ENCODE measurements around the gene CTCF.

Gene CTCF

DNA sequence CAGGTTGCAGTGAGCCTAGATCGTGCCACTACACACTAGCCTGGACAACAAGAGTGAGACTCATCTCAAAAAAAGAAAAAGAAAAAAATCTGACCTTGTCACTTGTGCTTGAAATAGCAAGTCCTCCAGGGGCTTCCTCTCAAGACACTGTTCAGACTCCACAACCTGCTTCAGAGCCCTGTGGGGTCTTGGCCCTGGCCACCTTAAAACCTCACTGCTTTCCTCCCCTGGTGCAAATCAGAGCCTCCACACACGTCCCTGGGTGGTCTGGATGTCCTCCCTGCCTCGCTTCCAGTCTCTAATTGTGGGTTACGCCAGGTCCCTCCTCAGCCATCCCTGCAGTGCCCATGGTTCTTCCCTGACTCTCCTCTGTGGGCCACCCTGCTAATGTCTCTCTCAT lies 93.0 kb downstream of the CTCF start:
- DNase-seq, result no peak

DNA sequence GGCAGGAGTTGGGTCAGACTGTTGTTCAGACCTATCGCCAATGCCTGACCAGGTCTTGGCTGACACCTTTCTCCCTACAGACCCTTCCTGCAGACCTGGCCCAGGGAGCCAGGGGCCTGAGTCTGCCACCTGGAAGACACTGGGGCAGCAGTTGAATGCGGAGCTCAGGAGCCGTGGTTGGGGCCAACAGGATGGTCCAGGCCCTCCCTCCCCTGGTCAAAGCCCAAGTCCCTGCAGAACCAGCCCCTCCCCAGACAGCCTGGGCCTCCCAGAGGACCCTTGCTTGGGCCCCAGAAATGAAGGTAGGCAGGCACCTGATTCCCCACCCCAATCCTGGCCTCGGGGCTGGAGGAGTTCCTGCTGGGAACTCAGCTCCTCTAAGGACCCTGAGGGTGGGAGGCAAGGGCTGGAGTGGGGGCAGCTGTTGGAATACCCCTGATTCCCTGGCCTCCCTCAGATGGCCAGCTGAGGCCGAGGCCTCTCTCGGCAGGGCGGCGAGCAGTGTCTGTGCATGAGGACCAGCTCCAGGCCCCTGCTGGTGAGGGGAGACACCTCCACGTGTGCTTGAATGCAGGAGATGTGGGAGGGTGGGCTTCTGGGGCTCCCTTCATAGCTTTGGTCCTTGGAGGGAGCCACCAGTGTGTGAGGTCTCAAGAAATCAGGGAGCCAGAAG lies 94.2 kb downstream of the CTCF start:
- DNase-seq, result no peak

DNA sequence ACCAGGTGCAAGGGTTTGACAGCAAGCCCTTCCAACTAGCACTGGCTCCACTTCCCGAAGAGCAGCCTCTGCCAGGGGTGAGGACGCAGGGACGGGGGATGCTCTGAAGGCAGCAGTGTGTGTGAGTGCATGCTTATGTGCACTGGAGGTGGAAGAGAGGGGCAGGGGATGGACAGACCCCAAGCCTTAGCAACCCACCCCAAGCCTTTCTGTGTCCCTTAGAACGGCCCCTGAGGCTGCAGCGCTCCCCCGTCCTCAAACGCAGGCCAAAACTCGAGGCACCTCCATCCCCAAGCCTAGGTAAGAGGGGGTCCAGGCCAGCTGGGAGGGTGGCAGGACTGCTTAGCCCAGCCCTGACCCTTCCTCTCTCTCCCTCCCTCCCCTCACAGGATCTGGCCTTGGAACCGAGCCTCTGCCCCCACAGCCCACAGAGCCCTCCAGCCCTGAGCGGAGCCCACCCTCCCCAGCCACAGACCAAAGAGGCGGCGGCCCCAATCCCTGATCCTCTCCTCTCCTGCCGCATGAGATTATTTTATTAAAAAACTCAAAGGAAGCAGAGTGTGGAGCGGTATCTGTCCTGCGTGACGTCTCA lies 94.8 kb downstream of the CTCF start:
- no peak for DNase-seq

DNA sequence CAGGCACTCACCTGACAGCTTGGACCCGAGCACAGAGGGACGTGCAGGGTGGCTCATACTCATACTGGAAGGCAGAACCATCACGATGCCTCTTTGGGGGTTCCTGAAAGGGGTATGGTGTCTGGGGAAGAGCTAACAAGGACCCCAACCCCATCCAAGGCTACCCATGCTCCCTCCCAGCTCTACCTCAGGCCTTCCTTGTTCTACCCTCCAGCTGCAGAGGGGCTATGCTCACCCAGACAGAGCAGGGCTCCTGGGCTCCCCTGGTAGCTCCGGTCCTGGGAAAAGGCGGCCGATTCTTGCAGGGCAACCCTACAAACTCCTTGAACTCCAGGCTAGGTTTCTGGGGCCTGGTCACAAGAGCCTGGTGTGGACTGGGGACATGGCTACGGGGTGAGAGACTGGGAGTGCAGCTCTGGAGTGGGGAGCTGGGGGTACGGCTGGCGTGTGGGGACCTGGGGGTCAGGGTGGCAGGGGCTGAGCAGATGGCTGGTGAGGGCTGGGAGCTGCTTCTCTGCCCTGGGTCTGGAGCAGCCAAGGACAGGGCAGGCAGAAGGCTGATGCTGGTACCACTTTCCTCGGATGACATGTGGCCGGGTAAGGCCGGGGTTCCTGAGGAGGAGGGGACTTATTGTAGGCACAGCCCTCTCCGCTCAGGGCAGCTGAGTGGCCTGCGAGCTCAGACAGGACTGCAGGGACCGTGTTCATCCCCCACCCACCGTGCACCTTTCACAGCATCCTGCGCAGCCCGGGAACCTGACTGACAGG lies 95.6 kb downstream of the CTCF start:
- DNase-seq, result no peak

DNA sequence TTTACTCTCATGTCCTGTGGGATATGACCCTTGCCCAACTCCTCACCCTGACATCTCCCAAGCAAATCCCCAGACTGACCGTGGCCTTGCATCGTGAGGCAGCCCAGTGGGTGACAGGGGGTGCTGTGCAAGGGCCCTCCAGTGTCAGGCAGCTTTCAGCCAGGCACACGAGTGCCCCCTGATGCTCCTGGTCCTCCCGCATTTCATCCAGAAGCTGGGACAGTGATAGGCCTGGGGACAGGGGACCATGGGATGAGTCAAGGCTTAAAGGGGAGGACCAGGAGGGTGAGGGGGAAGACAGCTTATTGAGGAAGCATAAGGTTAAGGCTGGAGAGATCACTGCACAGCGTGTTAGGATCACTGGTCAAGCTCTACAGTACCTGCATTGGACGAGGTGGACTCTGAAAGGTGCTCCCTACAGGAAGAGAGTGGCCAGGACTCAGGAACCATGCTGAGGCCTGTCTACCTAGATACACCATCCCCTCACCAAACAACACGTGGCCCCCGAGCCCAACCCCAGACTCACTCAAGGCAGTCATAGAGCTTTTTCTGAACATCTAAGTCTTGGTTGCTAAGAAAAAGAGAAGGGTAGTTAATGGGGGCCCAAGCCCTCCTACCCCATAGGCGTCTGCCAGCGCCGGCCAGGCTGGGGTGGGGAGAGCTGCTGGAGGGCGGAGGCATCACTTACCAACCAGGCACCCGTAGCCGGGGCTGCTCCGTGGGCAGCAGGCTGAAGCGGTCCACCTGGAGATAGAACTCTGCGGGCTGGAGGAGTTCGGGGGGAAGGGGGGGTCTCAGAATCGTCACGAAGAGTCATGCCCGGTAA lies 96.7 kb downstream of the CTCF start:
- no peak for DNase-seq

DNA sequence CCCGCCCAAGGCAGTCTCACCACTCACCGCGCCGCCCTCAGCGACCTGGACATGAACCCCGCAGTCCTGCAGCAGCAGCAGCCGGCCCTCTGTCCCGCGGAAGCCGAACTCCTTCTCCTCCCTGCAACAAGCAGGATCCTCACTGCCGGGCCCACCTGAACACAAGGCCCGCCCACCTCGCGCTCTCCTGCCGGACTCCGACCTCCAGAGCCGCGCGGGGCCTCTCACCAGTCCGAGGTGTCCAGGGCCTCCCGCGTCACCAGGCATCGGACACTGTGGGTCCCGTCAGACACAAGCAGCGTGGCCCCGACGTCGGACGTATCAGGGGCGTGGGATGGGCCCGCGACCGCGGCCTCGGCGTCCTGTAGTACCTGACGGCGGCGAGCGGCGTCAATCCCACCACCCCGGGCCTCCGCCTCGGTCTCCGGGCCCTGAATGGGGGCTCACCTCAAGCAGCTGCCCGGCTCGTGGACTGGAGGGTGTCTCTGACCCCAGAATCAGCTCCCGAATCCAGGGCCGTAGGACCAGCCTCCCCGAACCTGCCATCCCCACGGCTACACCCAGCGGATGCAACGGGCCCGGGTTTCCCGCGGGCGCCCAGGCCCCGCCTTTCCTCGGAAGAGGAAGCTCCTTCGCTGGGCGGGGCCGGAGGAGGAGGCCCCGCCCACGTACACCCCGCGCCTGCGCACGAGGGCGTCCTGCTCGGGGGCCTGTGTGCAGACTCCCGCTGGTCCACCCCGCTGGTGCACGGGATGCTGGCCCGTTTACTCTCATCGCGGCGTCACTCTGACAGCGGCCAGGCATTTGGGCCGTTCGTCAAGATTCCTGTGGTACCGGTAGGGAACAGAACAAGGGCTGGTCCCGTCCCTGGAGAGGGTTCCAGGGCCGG lies 97.6 kb downstream of the CTCF start, which contains the start of gene ACD:
TSS of gene ACD (minus strand) at position 586 of the 889 bp plus-strand sequence. CDS start at position 546, 40 bp downstream.
- DNase-seq, result peak; percentile 54

DNA sequence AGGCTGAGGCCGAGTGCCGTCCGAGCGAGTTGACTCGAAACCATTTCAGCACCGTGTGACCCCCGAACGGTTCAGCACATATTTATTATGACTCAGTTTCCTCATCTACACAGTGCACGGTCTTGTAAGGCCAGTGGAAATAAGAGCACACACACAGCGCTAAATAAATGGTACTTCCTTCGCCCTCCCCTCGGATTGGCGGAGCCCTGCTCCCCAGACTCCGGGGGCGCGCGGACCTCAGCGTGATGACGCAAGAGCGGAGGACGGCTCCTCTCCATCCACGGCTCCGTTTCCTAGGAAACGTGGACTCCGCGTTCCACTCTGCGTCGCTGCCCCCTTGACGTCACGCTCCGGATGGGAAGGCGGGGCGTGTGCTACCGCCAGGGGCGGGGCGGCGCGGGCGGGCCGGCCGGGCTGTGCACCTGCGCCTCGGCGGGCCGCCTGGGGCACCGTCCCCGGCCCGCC lies 98.3 kb downstream of the CTCF start, which contains the start of gene PARD6A:
TSS of gene PARD6A (plus strand) at position 397 of the 465 bp plus-strand sequence. CDS start 79 bp downstream, outside the sequence.
- peak; percentile 67 for DNase-seq

DNA sequence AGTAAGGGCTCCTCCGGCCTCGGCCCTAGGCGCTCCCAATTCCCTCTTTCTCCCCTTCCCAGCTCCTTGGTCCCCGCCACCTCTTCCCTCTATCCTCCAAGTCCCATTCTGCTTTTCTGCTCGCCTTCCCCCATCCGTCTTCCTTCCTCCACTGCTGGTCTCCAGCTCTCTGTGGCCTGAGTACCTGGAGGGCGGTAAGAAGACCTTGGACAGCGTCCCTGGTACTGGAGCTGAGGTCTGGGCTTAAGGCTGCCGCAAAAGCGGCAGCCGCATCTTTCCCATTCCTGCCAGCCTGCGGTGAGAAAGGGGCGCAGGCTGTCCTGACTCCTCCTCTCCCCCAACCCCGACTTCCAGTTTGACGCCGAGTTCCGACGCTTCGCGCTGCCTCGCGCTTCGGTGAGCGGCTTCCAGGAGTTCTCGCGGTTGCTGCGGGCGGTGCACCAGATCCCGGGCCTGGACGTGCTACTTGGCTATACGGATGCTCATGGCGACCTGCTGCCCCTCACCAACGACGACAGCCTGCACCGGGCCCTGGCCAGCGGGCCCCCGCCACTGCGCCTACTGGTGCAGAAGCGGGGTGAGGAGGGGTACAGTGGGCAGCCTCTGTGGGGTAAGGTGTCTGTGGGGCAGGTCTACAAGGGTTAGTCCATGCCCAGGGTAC lies 98.9 kb downstream of the CTCF start:
- DNase-seq, result no peak

DNA sequence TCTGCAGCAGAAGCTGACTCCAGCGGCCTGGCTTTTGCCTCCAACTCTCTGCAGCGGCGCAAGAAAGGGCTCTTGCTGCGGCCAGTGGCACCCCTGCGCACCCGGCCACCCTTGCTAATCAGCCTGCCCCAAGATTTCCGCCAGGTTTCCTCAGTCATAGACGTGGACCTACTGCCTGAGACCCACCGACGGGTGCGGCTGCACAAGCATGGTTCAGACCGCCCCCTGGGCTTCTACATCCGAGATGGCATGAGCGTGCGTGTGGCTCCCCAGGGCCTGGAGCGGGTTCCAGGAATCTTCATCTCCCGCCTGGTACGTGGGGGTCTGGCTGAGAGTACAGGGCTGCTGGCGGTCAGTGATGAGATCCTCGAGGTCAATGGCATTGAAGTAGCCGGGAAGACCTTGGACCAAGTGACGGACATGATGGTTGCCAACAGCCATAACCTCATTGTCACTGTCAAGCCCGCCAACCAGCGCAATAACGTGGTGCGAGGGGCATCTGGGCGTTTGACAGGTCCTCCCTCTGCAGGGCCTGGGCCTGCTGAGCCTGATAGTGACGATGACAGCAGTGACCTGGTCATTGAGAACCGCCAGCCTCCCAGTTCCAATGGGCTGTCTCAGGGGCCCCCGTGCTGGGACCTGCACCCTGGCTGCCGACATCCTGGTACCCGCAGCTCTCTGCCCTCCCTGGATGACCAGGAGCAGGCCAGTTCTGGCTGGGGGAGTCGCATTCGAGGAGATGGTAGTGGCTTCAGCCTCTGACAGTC lies 99.7 kb downstream of the CTCF start:
- DNase-seq, result no peak

DNA sequence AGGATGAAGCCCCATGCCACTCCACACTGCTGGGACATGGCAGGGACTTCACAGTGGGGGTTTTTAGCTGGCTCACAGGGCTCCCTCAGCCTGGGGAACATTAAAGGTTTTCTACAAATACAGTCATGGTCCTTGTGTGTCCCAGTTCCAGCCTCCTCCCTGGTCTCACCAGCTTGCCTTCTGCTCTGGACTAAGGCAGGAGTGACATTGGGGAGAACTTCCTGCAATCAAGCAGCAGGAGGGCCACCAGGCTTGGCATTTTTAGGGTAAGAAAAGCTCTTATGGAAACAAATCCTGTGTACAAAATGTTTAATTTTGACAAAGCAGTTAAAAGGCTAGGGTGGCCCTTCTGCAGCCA lies 100.3 kb downstream of the CTCF start:
- no peak for DNase-seq

DNA sequence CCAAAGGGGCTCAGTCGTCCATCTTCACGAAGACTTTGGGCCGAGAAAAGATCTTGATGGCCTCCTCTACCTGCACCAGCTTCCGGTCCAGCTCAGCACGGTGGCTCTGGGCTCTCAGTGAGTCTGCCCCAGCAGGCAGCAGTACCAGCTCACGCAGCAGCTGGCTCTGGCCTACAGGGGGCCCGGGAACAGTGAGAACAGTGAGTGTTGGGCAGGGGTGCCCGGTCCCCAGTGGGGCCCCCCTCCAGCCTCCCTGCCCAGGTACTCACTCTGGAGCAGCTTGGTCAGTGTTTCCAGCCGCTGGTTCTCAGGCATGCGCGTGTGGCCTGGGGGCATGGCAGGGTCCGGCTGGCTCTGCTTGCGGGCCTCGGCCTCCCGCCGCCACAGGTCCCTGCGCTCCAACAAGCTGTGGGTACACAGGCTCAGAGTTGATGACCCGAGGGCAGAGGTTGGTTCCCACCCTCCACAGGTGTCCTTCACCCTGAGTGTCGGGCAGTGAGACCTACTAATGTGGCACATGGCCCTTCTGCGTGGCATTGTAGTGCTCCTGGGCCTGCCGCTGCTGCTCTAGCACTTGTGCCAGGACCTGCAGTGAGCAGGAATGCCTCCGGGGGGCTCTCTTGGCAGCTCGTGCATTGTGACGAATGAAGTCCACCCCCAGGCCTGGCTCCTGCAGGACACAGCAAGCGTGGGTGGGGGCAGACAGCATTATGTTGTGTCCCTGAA lies 101.0 kb downstream of the CTCF start:
- DNase-seq, result no peak

DNA sequence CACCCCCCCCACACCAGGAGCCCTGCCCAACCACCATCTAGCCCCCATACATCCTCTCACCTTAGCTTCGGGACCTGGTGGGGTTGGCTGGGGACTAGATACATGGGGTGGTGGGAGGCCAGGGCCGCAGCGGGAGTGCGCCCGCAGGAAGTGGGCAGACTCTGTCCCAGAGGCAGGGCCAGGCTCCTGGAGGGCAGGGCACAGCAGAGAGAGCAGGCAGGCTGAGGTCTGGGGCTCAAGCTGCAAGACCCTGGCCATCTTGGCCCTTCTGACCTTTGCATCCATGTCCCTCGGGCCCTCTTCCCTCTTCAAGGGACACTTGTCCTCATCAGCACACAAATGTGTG lies 101.5 kb downstream of the CTCF start:
- DNase-seq, result no peak

DNA sequence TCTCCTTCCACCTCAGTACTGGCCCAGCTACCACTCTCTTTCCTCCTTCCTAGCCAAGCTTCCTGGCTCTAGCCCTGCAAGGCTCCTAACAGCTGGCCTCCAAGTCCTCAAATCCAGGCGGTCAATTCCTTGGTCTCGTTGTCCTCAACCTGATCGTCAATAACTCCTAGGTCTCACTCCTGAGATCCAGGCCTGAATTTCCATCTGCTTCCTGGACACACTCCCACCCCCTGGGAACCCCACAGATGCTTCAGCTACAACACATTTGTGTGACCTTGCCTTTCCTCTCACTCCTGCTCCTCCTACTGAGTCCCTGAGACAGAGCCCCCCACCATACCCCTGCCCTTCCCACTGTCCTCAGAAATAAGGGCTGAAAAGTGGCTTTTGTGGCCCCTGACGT lies 101.9 kb downstream of the CTCF start:
- no peak for DNase-seq

DNA sequence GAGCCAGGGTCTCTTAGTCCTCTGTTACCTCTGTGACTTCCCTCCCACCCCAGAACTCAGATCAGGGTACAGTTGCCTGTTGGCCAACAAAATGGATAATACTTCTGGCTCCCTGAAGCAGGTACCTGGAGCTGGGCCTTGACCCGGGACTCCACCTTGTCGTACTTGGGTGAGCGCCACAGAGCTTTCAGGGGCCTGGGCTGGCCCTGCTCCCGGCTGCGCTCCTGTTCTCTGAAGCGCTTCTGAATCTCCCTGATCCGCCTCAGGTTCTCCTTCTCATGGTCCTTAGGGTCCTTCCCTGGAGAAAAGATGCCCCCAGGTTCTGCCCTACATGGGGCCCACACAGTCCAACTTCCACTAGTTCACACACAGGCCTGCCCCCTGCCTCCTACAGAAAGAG lies 102.5 kb downstream of the CTCF start:
- no peak for DNase-seq

DNA sequence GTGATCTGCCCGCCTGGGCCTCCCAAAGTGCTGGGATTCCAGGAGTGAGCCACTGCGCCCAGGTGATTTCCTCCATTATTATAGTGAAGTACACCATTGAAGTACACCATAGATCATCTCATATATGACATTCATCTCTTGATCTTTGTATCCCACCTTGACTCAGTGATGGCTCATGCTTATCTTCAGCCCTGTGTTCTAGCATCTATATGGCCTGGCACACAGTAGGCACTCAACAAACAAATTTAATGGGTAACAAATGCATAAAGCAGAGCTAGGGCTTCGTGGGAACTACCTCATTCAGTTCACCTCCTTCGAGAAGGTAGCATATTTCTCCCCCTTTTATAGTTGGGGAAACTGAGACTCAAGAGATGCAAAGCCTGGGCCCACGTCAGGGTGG lies 103.3 kb downstream of the CTCF start:
- no peak for DNase-seq

DNA sequence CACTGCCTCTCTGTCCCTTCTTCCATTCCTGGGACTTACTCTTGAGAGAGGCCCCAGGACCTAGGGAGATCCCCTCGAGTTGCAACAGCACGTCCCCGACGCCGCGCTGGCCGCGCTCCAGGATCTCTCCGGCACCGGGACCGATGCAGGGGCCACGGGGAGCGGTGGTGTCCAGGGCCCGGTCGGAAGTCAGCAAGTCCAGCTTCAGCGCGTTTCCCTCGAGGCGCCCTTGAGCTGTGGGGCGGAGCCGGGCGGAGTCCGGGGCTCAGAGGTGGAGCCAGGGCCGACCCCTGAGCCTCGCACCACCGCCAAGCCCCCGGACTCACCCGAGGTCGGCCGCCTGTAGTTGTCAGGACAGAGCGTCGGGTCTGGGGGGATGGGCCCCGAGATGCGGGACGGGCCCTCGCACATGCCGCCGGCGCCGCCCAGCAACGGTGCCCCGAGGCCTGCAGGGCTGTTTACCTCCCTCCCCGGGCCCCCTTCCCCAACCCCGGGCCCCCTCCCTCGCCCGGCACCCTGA lies 103.8 kb downstream of the CTCF start:
- no peak for DNase-seq

DNA sequence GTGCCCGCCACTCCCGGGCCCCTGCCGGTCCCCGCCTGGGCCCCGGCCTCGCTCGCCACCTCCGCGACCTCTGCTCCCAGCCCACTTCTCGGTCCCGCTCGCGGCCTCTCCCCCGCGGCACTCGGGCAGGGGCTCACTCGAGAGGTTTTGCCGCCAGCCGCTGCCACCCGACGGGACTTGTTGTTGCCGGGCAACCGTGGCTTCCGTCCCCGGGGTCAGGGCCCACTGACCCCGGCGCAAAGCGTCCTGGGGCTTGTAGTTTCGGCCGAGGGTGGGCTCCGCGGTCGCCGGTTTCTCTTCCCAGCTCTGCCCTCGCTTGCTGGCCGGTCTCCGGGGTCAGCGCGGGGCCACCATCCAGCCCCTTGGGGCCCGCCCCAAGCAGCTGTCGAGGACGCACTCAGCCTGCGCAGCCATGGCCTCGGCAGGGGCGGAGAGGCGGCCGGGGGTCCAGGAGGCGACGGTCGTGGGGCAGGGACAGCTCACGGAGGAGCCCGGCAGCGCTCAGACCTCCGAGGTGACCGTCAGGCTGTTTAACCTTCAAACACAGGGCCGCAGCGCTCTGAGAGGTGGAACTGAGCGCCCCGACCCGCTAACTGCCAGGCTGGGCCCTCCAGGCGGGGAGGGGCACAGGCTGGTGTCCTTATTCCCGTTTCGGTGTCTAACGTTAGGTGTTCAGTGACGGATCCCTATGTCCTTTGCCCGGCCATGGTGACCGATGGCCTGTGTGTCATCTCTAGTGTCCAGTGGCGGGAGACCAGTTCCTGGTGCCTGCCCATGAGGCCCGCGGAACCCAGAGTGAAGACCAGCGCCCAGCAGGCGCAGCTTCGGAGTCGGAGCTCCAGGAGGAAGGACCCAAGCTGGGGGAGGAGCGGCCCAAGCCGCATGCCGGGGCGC lies 104.5 kb downstream of the CTCF start, which contains the start of the genes C16orf86 and ENKD1:
TSS of gene C16orf86 (plus strand) at position 256 of the 894 bp plus-strand sequence. CDS start at position 413, 157 bp downstream.
TSS of gene ENKD1 (minus strand) at position 192 of the 894 bp plus-strand sequence. CDS start 308 bp downstream, outside the sequence.
- DNase-seq, result peak; percentile 50

DNA sequence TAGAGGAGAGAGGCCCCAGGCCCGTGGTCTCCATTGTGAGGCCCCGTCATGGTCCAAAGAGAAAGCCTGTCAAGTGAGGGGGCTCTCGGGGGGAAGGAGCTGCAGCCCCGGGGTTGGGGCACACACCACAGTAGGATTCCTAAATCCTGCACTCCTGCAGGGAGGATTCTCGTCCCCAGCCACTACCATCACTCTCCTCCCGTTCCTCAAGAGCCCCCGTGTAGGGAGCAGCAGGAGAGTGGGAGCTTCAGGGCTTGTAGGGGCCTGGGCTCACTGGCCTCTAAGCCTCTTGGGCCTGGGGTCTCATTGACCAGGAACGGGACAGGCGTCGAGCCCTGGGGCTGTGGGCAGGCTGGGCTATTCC lies 105.1 kb downstream of the CTCF start:
- DNase-seq, result no peak
